ENCODE measurements around the gene C6orf58.

Gene C6orf58

GRCh38 chr6:127547904-127548649 is 28.9 kb upstream of the C6orf58 start:
- POLR2A ChIA-PET = no interaction called here
- CTCF ChIA-PET = interaction anchor here (0.8 to 4.8 kb wide), 14 partner anchors 9 to 1515 kb away, joined by 3 to 38 read pairs (median 4); no protein-coding TSS in a partner anchor
- TF ChIP-seq, protein P1, sequence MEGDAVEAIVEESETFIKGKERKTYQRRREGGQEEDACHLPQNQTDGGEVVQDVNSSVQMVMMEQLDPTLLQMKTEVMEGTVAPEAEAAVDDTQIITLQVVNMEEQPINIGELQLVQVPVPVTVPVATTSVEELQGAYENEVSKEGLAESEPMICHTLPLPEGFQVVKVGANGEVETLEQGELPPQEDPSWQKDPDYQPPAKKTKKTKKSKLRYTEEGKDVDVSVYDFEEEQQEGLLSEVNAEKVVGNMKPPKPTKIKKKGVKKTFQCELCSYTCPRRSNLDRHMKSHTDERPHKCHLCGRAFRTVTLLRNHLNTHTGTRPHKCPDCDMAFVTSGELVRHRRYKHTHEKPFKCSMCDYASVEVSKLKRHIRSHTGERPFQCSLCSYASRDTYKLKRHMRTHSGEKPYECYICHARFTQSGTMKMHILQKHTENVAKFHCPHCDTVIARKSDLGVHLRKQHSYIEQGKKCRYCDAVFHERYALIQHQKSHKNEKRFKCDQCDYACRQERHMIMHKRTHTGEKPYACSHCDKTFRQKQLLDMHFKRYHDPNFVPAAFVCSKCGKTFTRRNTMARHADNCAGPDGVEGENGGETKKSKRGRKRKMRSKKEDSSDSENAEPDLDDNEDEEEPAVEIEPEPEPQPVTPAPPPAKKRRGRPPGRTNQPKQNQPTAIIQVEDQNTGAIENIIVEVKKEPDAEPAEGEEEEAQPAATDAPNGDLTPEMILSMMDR (IDR thresholded peaks at IDR 0.05; ENCODE audit: insufficient read depth, low read length, missing control alignments) = peak; percentile 18
- H3K4me3 ChIP-seq (ENCODE audit: low read depth, low read length) = no peak overlapping the region
- no peak for DNase-seq (ENCODE audit: low read depth, low spot score)

DNA sequence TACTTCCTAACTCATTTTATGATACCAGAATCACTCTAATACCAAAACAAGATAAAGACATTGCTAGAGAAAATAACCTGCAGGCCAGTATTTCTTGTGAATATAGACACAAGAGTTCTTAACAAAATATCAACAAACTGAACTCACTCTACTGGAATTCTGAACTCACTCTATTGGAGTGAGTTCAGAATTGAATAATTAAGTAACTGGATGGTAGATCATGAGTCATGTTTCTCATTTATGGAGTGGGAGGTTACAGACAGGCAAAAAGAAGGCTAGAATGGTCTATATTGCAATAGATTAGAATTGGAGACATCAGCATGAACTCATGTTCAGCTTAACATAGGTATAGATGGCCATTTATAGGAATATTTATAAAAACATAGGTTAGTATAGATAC is 26.6 kb upstream of the C6orf58 start:
- ChIA-PET CTCF (interaction anchor here (1.0 to 1.4 kb wide), 2 partner anchors 31 to 86 kb away, joined by 3 to 4 read pairs; partner anchors contain the start of gene MTCL3), POLR2A (no interaction called here)
- DNase-seq (ENCODE audit: low read depth, low spot score) = peak; percentile 53
- H3K4me3 ChIP-seq (ENCODE audit: low read depth, low read length) = no peak overlapping the region
- TF ChIP-seq, protein P1 (IDR thresholded peaks at IDR 0.05; ENCODE audit: insufficient read depth, low read length, missing control alignments) = no peak

DNA sequence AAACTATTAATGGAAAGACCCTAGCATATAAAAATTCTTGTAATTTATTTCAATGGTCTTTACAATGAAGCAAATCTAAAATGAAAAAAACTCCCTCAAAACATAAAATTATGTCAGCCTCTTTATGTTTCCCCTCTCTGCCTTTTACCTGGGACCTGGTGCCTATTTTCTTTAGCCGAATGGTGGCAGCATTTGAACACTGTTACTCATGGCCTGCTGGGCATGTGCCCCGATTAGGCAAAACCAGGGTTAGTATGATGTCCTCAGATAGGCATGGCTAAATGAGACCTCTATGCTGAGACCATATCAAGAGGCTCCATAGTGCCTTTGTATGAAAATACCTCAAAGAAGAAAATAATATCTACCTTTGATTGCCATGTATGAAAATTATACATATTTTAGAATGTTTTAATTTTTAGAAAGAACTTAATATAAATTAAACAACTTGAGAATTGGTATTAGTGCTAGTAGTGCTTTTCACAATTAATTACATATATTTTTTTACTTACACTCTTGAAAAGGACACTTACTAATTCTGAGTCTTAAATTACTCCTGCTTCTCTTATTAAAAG is 22.5 kb upstream of the C6orf58 start:
- H3K4me3 ChIP-seq (ENCODE audit: low read depth, low read length) = no peak overlapping the region
- CTCF ChIA-PET = interaction anchor here (1.0 to 4.8 kb wide), 5 partner anchors 9 to 138 kb away, joined by 3 to 28 read pairs (median 5); partner anchors contain the start of gene KIAA0408
- POLR2A ChIA-PET = no interaction called here
- TF ChIP-seq, protein P1 (IDR thresholded peaks at IDR 0.05; ENCODE audit: insufficient read depth, low read length, missing control alignments) = peak; percentile 48
- no peak for DNase-seq (ENCODE audit: low read depth, low spot score)

GRCh38 chr6:127561660-127562059 is 15.3 kb upstream of the C6orf58 start:
- ChIA-PET POLR2A (no interaction called here), CTCF (no interaction called here)
- no peak for DNase-seq (ENCODE audit: low read depth, low spot score)
- H3K4me3 ChIP-seq (ENCODE audit: low read depth, low read length) = no peak overlapping the region
- TF ChIP-seq, protein P1 (IDR thresholded peaks at IDR 0.05; ENCODE audit: insufficient read depth, low read length, missing control alignments) = no peak

GRCh38 chr6:127564761-127565160 is 12.2 kb upstream of the C6orf58 start:
- CTCF ChIA-PET = interaction anchor here (0.6 to 1.9 kb wide), 5 partner anchors 10 to 125 kb away, joined by 3 to 5 read pairs (median 3); no protein-coding TSS in a partner anchor
- no peak for DNase-seq (ENCODE audit: low read depth, low spot score)
- H3K4me3 ChIP-seq (ENCODE audit: low read depth, low read length) = no peak overlapping the region
- POLR2A ChIA-PET = no interaction called here
- TF ChIP-seq, protein P1 (IDR thresholded peaks at IDR 0.05; ENCODE audit: insufficient read depth, low read length, missing control alignments) = no peak

DNA sequence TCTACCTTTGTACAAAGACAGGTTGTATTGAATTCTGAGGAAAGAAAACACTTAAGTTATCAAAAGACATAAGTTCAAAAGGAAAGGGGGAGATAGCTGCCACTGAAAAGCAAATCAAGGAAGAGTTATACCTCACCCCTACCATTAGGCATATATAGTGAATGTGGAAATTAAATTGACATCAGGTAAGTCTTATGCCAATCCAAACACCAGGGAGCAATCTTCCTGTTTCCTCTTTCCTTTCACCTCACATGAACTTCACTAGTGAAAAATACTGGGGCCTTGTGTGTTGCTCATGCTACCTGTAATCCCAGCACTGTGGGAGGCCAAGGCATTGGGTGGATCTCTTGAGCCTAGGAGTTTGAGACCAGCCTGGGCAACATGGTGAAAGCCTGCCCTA is 10.9 kb upstream of the C6orf58 start:
- no peak for DNase-seq (ENCODE audit: low read depth, low spot score)
- TF ChIP-seq, protein P1 (IDR thresholded peaks at IDR 0.05; ENCODE audit: insufficient read depth, low read length, missing control alignments) = no peak
- CTCF ChIA-PET = interaction anchor here (1.9 kb wide), 1 partner anchor 123 kb away, joined by 5 read pairs; no protein-coding TSS in a partner anchor
- no peak overlapping the region for H3K4me3 ChIP-seq (ENCODE audit: low read depth, low read length)
- POLR2A ChIA-PET = no interaction called here

All from AG04449 (cell line).